HG03342 (cell line): ENCODE results near the gene KLRF1.

ENCODE experiments used
- ATAC-seq: cut with Tn5 transposase; IDR thresholded peaks from one replicate; pipeline ENCODE4 v1.9.1; 2021; ENCODE audit warnings: mild to moderate bottlenecking, moderate library complexity; ENCODE audit not compliant: unreplicated experiment

Gene KLRF1

GRCh38 chr12:9827209-9827888 is at the start of gene KLRF1:
KLRF1 (plus strand) TSS chr12:9827481; CDS start chr12:9827545, 64 bp downstream.
- ATAC-seq: no peak

DNA sequence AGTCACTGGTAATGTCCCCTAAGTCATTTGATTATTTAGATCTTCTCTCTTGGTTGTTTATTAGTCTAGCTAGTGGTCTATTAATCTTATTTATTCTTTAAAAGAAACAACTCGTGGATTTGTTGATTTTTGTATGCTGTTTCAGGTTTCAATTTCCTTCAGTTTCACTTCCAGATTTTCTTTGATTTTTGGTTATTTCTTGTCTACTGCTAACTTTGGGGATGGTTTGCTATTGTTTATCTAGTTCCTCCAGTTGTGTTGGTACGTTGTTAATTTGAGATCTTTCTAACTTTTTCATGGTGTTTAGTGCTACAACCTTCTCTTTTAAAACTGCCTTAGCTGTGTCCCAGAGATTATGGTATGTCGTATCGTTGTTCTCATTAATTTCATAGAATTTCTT is 48.1 kb upstream of the KLRF1 start:
- no peak for ATAC-seq

- no peak for ATAC-seq
Observed at GRCh38 chr12:9781360-9781759, 45.9 kb upstream of the KLRF1 start.

DNA sequence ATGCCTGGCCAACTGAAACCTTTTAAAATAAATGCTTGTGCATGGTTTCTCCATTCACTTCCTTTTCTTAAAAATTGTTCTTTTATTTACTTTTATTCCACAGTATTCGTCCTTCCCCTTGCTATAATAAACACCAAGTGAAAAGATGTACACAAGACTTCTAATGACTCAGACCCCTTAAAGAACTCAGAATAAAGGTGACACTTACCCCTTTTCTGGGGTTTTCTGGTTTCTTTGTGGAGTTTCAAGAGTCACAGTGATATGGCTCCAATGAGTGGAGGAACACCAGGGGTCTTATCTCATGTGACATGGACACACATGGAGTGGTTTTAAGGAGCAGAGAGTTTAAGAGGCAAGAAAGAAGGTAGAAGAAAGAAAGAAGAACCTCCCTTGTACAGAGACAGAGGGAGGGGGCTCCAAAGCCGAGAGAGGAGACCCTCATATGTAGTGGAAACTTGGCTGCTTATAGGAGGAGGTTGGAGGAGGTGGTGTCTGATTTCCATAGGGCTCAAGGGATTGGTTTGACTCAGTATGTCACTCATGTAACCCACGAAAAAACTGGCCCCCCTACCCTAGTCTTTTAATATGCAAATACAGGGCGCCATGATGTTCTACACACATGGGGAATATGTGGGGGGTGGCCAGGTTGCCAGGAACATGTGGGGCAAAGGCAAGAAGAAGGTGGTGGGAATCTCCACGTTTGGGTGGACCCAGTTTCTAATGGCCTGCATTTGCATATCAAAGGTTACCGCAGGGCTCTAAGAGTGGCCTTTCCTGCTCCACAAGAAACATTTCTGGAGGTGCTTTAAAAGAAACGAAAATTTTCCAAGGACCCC is 44.5 kb upstream of the KLRF1 start:
- ATAC-seq: no peak

DNA sequence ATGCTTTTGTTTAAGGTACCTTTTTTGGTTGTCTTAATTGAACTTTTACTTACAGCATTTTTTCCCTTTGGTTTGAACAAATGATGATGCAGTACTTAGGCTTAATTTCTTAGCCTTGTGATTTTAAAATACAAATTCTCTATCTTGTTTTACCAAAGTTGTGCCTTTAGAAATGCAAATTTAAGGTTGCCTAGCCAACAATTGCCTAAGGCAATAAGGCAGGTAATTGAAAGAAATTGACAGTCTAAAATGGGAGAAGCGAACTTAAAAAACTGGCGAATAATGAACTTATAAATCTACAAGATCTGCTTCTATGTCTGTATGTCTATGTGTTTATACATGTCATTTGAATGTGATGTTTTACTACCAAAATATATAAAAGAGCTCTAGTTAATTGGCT is 43.0 kb upstream of the KLRF1 start:
- ATAC-seq: no peak

DNA sequence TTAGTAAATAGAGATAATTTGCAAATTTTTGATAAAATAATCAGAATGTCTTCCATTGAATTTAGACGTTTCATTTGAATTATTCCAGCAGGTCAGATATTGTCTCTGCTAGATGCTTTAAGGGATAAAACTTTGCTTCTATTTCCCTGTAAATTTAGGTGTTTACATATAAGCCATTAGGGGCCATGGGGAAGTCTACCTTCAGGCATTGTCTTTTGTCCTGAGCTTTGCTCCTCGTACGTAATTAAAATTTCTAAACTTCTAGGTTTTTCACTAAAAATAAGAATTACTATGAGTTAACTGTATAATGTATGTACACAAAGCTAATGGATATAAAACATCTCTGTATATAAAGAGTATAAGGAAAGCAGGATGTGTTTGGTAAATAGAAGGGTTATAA is 42.5 kb upstream of the KLRF1 start:
- ATAC-seq: no peak

- no peak for ATAC-seq
Observed at GRCh38 chr12:9786726-9787717, 40.3 kb upstream of the KLRF1 start.

- ATAC-seq: no peak
Observed at GRCh38 chr12:9792185-9792900, 34.9 kb upstream of the KLRF1 start.

DNA sequence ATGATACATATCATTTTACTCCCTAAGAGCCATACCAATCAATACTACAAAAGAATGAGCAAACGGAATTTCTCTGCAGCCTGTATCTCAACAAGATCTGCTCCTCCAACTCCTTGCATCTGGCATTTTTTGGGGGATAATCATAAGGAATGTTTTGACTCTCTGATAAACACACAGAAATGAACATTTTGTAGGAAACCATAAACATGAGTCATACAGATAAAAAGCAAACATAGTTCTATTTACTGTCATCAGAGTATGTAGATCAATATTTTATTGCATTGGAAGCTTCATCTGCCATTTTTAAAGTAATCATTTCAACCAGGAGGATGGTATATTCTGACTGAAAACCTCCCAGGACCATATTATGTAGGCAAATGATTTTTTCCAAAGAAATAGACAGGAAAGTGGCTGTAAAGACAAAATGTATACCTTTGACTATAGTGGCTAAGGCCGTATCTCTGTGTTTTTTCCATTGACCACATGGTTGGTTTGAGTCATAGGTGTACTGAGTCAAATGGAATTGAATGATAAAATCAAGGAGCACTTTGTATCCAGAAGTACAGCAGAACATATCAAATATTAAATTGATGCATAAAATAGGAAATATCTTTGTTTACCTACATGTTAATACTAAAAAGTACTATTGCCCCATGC is 34.2 kb upstream of the KLRF1 start:
- no peak for ATAC-seq

DNA sequence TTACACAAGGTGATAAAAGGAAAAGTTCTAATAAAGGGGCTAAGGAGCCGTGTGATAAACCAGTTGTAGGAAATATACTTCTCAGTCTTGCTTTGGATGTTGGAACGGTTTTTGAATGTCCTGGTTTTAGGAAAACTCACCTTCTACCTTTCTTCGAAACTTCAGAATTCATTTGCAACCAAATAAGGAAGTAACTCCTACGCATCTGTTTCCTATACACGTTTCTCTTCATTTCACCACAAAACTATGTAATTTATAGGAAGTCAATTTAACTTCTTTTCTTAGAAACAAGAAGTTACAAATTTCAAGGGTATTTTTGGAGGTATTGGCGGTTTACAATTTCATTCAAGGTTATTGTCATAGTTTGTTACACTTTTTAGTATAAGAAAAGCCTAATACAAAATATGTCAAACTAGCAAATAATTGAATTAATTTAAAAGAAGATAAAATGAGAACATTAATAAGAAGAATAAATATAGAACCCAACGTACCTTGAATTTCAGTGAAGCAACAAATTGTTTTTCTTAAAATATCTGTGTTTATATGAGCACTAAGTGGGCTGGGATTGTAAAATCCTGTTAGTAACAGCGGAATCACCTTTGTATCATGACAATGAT is 33.4 kb upstream of the KLRF1 start:
- ATAC-seq: no peak

- peak; percentile 46 for ATAC-seq
Observed at GRCh38 chr12:9794484-9795093, 32.7 kb upstream of the KLRF1 start.

DNA sequence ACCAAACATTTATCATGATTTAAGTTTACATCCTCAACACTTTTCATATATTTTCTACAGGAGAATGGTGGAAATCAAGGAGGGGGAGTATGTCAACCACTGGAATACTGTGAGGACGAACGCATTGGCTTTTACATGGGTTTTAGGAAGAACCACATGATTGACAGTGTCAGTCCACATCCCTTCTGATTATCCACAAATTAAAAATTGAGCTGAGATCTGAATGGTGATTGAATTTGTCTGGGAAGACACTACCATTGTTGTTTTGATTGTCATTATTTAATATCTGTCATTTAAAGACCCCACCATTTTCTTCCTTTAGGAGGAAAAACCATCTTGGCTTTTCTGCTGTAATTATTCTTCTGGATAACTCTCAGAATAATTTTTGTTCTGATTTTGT is 31.3 kb upstream of the KLRF1 start:
- no peak for ATAC-seq

GRCh38 chr12:9796346-9796745 is 30.9 kb upstream of the KLRF1 start:
- ATAC-seq: no peak

GRCh38 chr12:9796971-9797370 is 30.3 kb upstream of the KLRF1 start:
- no peak for ATAC-seq

DNA sequence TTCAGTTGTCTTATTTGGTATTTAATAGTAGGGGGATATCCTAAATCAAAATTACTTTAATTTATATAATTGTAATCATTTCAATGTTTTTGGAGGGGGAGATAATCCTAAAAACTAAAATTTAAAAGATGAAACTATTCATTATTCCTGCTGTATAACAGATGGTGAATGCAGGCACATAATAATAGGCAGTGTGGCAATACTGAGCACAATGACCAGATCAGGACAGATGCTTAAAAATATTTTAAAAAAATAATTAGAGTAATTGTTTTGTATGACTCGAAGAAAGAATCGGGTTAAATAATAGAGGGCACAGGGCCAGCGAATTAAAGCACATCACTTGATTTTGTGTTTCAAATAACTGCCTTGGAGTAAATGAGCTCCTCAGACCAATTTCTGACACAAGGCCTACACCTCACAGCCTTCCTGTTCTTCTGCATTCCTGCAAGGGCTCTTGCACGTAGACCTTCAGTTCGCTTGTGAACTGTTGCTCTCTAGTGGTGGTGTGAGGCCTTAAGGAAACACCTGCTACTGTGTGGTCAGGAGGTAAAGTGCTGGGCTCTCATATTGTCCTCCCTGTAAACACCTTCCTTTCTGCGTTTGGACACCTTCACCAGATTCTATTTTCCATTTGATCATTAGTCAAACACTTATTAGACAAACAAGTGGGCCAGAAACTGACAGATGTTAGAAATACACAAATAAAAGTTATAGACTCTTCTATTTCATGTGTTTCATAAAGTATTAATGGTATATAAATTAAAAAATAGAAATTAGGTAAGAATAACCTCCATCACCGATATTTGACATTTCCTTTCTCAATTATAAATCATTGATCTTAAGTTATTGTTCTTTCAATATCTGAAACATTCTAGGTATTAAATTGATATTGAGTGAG is 29.3 kb upstream of the KLRF1 start:
- peak; percentile 96 for ATAC-seq

- no peak for ATAC-seq
Observed at GRCh38 chr12:9799961-9800360, 27.3 kb upstream of the KLRF1 start.

GRCh38 chr12:9805883-9806282 is 21.4 kb upstream of the KLRF1 start:
- ATAC-seq: no peak

DNA sequence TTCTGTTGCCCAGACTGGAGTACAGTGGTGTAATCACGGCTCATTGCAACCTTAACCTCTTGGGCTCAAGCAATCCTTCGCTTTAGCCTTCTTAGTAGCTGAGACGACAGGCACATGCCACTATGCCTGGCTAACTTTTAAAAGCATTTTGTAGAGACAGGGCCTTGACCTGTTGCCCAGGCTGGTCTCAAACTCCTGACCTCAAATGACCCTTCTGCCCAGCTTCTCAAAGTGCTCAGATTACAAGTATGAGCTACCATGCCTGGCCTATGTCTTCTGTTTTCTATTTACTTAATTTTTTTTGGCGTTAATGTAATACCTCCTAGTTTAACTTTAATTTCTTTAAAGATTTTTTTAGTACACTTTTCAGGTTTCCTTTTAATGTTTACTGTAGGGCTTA is 20.6 kb upstream of the KLRF1 start:
- ATAC-seq: no peak
